Loucy (cell line): ENCODE data around the gene TOGARAM1.

ENCODE experiments used
- H2AFZ ChIP-seq: fragments of 200-600 bp; sonication (generic); 2 replicates; pipeline ENCODE4 v1.6.0; 2016; ENCODE audit warnings: antibody characterized with exemption, mild to moderate bottlenecking, low read length, moderate library complexity
- H3F3A ChIP-seq: fragments of 200-600 bp; 2 replicates; pipeline ENCODE4 v1.6.0; 2016; ENCODE audit warnings: antibody characterized with exemption, low read depth, mild to moderate bottlenecking
- H3K27me3 ChIP-seq: fragments of 200-600 bp; sonication (generic); 2 replicates; pipeline ENCODE4 v1.6.1; 2014; ENCODE audit warnings: low read length, mild to moderate bottlenecking; ENCODE audit not compliant: insufficient read depth, poor library complexity, severe bottlenecking
- H3K36me3 ChIP-seq: fragments of 200-600 bp; sonication (generic); 2 replicates; pipeline ENCODE4 v1.6.1; 2016; ENCODE audit warnings: low read length; ENCODE audit not compliant: insufficient read depth
- H3K4me1 ChIP-seq: fragments of 200-600 bp; sonication (generic); 2 replicates; pipeline ENCODE4 v1.5.1; 2014; ENCODE audit warnings: low read length, mild to moderate bottlenecking; ENCODE audit not compliant: insufficient read depth, poor library complexity, severe bottlenecking
- H3K4me2 ChIP-seq: fragments of 200-600 bp; sonication (generic); 2 replicates; pipeline ENCODE4 v1.6.0; 2014; ENCODE audit warnings: antibody characterized with exemption, low read length, low read depth, mild to moderate bottlenecking; ENCODE audit not compliant: poor library complexity, severe bottlenecking
- H3K4me3 ChIP-seq: fragments of 200-600 bp; sonication (generic); 2 replicates; pipeline ENCODE4 v1.5.1; 2014; ENCODE audit warnings: low read length, mild to moderate bottlenecking, mixed read lengths; ENCODE audit not compliant: poor library complexity, severe bottlenecking
- H3K79me2 ChIP-seq: fragments of 200-600 bp; sonication (generic); 2 replicates; pipeline ENCODE4 v1.6.1; 2014; ENCODE audit warnings: low read length; ENCODE audit not compliant: insufficient read depth
- H3K9ac ChIP-seq: fragments of 200-600 bp; sonication (generic); 2 replicates; pipeline ENCODE4 v1.6.0; 2014; ENCODE audit warnings: mild to moderate bottlenecking, low read depth, low read length, moderate library complexity; ENCODE audit not compliant: poor library complexity, severe bottlenecking
- H3K9me2 ChIP-seq: fragments of 200-600 bp; sonication (generic); replicated peaks from 2 replicates; pipeline ENCODE4 v1.6.1; 2016; ENCODE audit warnings: low read depth, low read length, mixed read lengths
- H3K9me3 ChIP-seq: fragments of 200-600 bp; sonication (generic); 2 replicates; pipeline ENCODE4 v1.6.1; 2014; ENCODE audit warnings: mild to moderate bottlenecking, antibody characterized with exemption, low read length, low read depth; ENCODE audit not compliant: insufficient read depth
- H4K20me1 ChIP-seq: fragments of 200-600 bp; sonication (generic); 2 replicates; pipeline ENCODE4 v1.6.0; 2014; ENCODE audit warnings: antibody characterized with exemption, low read length, mild to moderate bottlenecking; ENCODE audit not compliant: insufficient read depth, poor library complexity, severe bottlenecking
- CTCF ChIP-seq: fragments of 200-600 bp; sonication (generic); conservative IDR thresholded peaks from 2 replicates; pipeline ENCODE4 v1.5.1; 2014; ENCODE audit warnings: mild to moderate bottlenecking, antibody characterized with exemption, low read length
- EZH2phosphoT487 ChIP-seq: fragments of 200-600 bp; IDR thresholded peaks from 2 replicates; pipeline ENCODE4 v1.6.1; 2018; ENCODE audit warnings: antibody characterized with exemption, mild to moderate bottlenecking, moderate library complexity, borderline replicate concordance

The TOGARAM1 gene

GRCh38 chr14:44961554-44962333 is at the start of gene TOGARAM1, which contains the start of gene KLHL28:
TSS of gene TOGARAM1 (plus strand) at chr14:44962190. CDS start at chr14:44962422, 232 bp downstream.
TSS of gene KLHL28 (minus strand) at chr14:44961947. CDS start at chr14:44945928, 16,019 bp downstream.
- Histone ChIP-seq H3K9me2 (no peaks in the 10 kb centered on the region), H2AFZ (peak within 1 kb of the TSS; percentile 81), H3K9me3 (no peaks in the 10 kb centered on the region), H4K20me1 (peaks cover 48% of the 10 kb centered on the region), H3K4me3 (peak within 1 kb of the TSS; percentile 94), H3K9ac (peak within 1 kb of the TSS; percentile 80), H3K36me3 (no peaks in the 10 kb centered on the region), H3K79me2 (peaks cover 55% of the 10 kb centered on the region), H3K27me3 (no peaks in the 10 kb centered on the region), H3K4me1 (peaks cover 39% of the 10 kb centered on the region), H3F3A (no peaks in the 10 kb centered on the region), H3K4me2 (peak within 1 kb of the TSS; percentile 80)
- TF ChIP-seq CTCF (no peak), EZH2phosphoT487 (no peak)

GRCh38 chr14:44914849-44915248 is 47.1 kb upstream of the TOGARAM1 start:
- Histone ChIP-seq H3K36me3 (no peaks in the 10 kb centered on the region), H4K20me1 (no peaks in the 10 kb centered on the region), H3K9ac (no peak overlapping the region), H3K9me3 (no peaks in the 10 kb centered on the region), H3K9me2 (no peaks in the 10 kb centered on the region), H3K27me3 (no peaks in the 10 kb centered on the region), H3K4me1 (no peaks in the 10 kb centered on the region), H3K79me2 (no peaks in the 10 kb centered on the region), H3K4me3 (no peak overlapping the region), H3F3A (no peaks in the 10 kb centered on the region), H3K4me2 (no peak overlapping the region), H2AFZ (no peak overlapping the region)
- TF ChIP-seq CTCF (no peak), EZH2phosphoT487 (no peak)

GRCh38 chr14:44928793-44929192 is 33.2 kb upstream of the TOGARAM1 start:
- H3F3A ChIP-seq = no peaks in the 10 kb centered on the region; the same call in 1 of the 2 replicates
- H3K36me3 ChIP-seq = peaks cover 3% of the 10 kb centered on the region; the same call in 1 of the 2 replicates
- H3K27me3 ChIP-seq = no peaks in the 10 kb centered on the region
- no peaks in the 10 kb centered on the region for H3K79me2 ChIP-seq
- no peaks in the 10 kb centered on the region for H3K4me1 ChIP-seq
- H3K9ac ChIP-seq = no peak overlapping the region
- H3K9me3 ChIP-seq = no peaks in the 10 kb centered on the region
- no peak overlapping the region for H3K4me3 ChIP-seq
- no peaks in the 10 kb centered on the region for H4K20me1 ChIP-seq
- no peak overlapping the region for H2AFZ ChIP-seq
- TF ChIP-seq EZH2phosphoT487 (no peak), CTCF (no peak)
- no peaks in the 10 kb centered on the region for H3K9me2 ChIP-seq
- H3K4me2 ChIP-seq = no peak overlapping the region
